Measurements from ENCODE around the gene PDP2. TPM values are rescaled to one million over a fixed set of nuclear protein-coding genes. Genes with fewer than 3 reads are reported as not detected.
"Not testable (repeated sequence)": the region's sequence is repeated elsewhere in the genome, so short reads cannot be mapped to it uniquely, and the experiment has no call there.

Gene PDP2
- total RNA-seq, 2 donors from 2014 or later, result 4.4 to 6.9 TPM

DNA sequence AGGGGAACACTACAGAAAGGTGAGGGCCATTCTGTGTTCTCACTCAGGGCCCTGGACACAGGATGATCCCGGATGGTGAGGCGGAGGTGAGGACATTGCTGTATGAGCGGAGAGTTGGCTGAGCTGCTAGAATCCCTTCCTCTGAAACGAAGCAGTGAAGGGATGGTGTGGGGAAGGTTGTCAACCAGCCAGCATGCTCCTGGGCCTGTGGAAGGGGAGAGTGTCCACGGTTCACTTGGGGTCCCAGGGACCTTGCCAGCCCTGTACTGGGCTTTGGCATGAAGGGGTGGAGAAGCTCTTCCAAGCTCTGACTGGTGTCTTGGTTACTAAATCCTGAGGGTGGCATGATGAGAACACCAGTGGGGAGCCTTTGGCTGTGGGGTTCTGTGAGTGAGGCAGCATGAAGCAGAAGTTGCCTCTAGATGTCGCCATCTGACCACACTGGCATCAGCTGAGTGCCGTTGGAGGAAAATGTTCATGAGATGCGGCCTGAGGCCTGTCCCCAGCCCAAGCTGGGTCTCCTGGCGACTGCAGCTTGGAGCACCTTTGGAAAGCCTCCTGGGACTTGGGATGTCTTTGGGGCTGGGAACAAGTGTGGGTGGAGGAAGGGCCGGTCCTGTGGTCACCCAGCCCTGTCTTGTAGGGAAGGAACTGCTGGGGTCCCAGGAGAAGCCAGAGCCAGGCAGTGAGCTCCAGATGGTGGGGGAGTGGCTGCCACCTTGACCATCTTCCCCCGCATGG is 14.8 kb downstream of the PDP2 start:
- intact Hi-C loops (cut with DNase I), result no loop called here
- H3K27ac ChIP-seq, result no peak overlapping the region

DNA sequence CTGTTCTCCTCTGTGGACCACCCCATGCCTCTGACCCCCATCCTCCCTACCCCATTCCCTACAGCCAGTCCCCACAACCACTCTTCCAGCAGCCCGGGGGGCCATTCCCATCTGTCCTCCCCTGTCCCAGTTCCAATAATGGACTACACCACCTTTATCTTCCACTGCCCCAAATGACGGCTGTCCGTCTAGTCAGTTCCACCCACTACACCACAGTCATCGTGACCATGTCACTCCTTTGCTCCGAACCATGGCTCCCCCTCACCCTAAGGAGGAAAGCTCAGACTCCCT is 15.3 kb downstream of the PDP2 start:
- Histone ChIP-seq H3K36me3 (replicated peaks in 1 of 2; ENCODE audit: insufficient read depth in 1 of 2, low read depth in 2 of 2) (no peaks in the 10 kb centered on the region), H3K9me3 (no peaks in the 10 kb centered on the region), H3K27me3 (no peaks in the 10 kb centered on the region), H3K4me3 (no peak overlapping the region), H3K4me1 (peaks cover 15% of the 10 kb centered on the region), H3K27ac (no peak overlapping the region)
- ATAC-seq, result no peak
- no peak for DNase-seq
- TF ChIP-seq, protein P1, sequence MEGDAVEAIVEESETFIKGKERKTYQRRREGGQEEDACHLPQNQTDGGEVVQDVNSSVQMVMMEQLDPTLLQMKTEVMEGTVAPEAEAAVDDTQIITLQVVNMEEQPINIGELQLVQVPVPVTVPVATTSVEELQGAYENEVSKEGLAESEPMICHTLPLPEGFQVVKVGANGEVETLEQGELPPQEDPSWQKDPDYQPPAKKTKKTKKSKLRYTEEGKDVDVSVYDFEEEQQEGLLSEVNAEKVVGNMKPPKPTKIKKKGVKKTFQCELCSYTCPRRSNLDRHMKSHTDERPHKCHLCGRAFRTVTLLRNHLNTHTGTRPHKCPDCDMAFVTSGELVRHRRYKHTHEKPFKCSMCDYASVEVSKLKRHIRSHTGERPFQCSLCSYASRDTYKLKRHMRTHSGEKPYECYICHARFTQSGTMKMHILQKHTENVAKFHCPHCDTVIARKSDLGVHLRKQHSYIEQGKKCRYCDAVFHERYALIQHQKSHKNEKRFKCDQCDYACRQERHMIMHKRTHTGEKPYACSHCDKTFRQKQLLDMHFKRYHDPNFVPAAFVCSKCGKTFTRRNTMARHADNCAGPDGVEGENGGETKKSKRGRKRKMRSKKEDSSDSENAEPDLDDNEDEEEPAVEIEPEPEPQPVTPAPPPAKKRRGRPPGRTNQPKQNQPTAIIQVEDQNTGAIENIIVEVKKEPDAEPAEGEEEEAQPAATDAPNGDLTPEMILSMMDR (IDR thresholded peaks at IDR 0.05), result no peak
- TF ChIP-seq POLR2A (IDR thresholded peaks at IDR 0.05), result no peak
- intact Hi-C loops (cut with DNase I), result no loop called here
- WGBS, 2 donors, result 77 to 88% methylated on average over 5 of the region's 5 CpGs

More for the DNA sequence above, 14.8 kb downstream of the PDP2 start:
- WGBS, 2 donors, result 44 to 53% methylated on average over 7 to 11 of the region's 11 CpGs
- DNase-seq (peak; percentile 68 to 73 (median 70)), ATAC-seq (peak; percentile 74)
- no peak for TF ChIP-seq POLR2A (IDR thresholded peaks at IDR 0.05)
- TF ChIP-seq, protein P1 (IDR thresholded peaks at IDR 0.05), result peak; percentile 70 to 86 (median 76)
- Histone ChIP-seq H3K27me3 (no peaks in the 10 kb centered on the region), H3K9me3 (no peaks in the 10 kb centered on the region), H3K4me3 (no peak overlapping the region), H3K4me1 (peaks cover 10% of the 10 kb centered on the region), H3K36me3 (replicated peaks in 1 of 2; ENCODE audit: insufficient read depth in 1 of 2, low read depth in 2 of 2) (no peaks in the 10 kb centered on the region)

DNA sequence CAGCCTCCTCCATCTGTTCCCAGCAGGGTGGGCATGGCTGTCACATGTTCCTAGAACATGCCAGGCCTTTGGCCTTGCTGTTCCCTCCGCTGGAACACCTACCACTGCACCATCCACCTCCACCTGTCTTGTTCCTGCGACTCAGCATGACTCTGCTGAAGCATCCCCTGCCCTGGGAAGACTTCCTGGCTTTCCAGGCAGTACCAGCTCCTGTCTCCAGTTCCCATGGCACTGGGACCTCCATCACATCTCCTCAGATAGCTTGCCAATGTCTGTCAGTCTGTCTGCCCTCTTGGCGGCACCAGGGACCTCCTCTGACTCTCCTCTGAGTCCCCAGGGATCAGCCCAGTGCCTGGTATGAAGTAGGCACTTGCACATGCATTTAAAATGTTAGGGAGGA is 15.7 kb downstream of the PDP2 start:
- H3K27me3 ChIP-seq, result no peaks in the 10 kb centered on the region
- 90 to 94% methylated on average over 2 to 3 of the region's 3 CpGs for WGBS, 2 donors
- H3K9me3 ChIP-seq, result no peaks in the 10 kb centered on the region
- intact Hi-C loops (cut with DNase I), result no loop called here
- peaks cover 19% of the 10 kb centered on the region for H3K4me1 ChIP-seq
- no peaks in the 10 kb centered on the region for H3K36me3 ChIP-seq (replicated peaks in 1 of 2; ENCODE audit: insufficient read depth in 1 of 2, low read depth in 2 of 2)
- no peak for ATAC-seq
- no peak for DNase-seq
- H3K27ac ChIP-seq, result no peak overlapping the region
- H3K4me3 ChIP-seq, result no peak overlapping the region
- no peak for TF ChIP-seq POLR2A (IDR thresholded peaks at IDR 0.05)
- TF ChIP-seq, protein P1 (IDR thresholded peaks at IDR 0.05), result no peak

DNA sequence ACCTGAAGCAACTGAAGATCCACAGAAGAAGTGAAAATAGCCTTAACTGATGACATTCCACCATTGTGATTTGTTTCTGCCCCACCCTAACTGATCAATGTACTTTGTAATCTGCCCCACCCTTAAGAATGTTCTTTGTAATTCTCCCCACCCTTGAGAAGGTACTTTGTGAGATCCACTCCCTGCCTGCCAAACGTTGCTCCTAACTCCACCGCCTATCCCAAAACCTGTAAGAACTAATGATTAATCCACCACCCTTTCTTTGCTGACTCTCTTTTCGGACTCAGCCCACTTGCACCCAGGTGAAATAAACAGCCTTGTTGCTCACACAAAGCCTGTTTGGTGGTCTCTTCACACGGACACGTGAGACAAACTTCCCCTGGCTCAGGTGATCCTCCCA is 16.4 kb downstream of the PDP2 start:
- DNase-seq; ATAC-seq; intact Hi-C loops (cut with DNase I); H3K27ac ChIP-seq; H3K4me3 ChIP-seq; H3K9me3 ChIP-seq; H3K36me3 ChIP-seq (replicated peaks in 1 of 2; ENCODE audit: insufficient read depth in 1 of 2, low read depth in 2 of 2); H3K27me3 ChIP-seq: not testable (repeated sequence)
- H3K4me1 ChIP-seq, result peaks cover 22% of the 10 kb centered on the region
- WGBS, 2 donors, result 60 to 63% methylated on average over 5 of the region's 5 CpGs

DNA sequence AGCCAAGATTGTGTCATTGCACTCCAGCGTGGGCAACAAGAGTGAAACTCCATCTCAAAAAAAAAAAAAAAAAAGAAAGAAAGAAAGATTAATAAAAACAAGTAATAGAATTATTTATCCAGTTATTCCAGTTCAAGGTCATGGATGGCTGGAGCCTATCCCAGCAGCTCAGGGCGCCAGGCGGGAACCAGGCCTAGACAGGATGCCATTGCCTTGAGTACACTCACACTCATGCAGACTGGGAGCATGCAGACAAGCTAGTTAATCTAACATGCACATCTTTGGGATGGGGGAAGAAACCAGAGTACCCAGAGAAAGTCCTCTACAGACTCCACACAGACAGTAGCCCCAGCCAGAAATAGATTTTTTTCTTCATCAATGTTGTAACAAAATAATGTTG is 17.9 kb downstream of the PDP2 start:
- no peaks in the 10 kb centered on the region for H3K9me3 ChIP-seq
- no peaks in the 10 kb centered on the region for H3K27me3 ChIP-seq
- 49 to 56% methylated on average over 3 of the region's 3 CpGs for WGBS, 2 donors
- peaks cover 22% of the 10 kb centered on the region for H3K4me1 ChIP-seq
- H3K27ac ChIP-seq, result no peak overlapping the region
- ATAC-seq (no peak), DNase-seq (peak in 1 of 4 donors; percentile 29)
- H3K36me3 ChIP-seq (replicated peaks in 1 of 2; ENCODE audit: insufficient read depth in 1 of 2, low read depth in 2 of 2), result no peaks in the 10 kb centered on the region
- no peak overlapping the region for H3K4me3 ChIP-seq
- TF ChIP-seq POLR2A (IDR thresholded peaks at IDR 0.05), result no peak
- TF ChIP-seq, protein P1 (IDR thresholded peaks at IDR 0.05), result no peak
- intact Hi-C loops (cut with DNase I), result no loop called here

Data from body of pancreas (tissue), 4 donors.